GM21786 (cell line): ENCODE measurements around the gene DUS3L.
A peak's percentile ranks its signal among the peaks of the same experiment; 100 is the strongest.

Source experiments
- ATAC-seq: cut with Tn5 transposase; IDR thresholded peaks from one replicate; pipeline ENCODE4 v1.9.1; 2021; ENCODE audit not compliant: unreplicated experiment

Gene DUS3L

GRCh38 chr19:5790559-5791520 lies at the start of gene DUS3L:
Gene DUS3L (minus strand): TSS chr19:5791163. CDS start chr19:5791141, 22 bp downstream.
- ATAC-seq = peak; percentile 85

- no peak for ATAC-seq
These were observed 48.4 kb upstream of the DUS3L start, which contains the start of gene FUT6 for GRCh38 chr19:5839065-5840017. Gene FUT6 (minus strand): TSS chr19:5839702. CDS start chr19:5832567, 7,135 bp downstream.

- no peak for ATAC-seq
These were observed 47.5 kb upstream of the DUS3L start for GRCh38 chr19:5838353-5839064.

GRCh38 chr19:5837761-5838352 lies 46.9 kb upstream of the DUS3L start:
- no peak for ATAC-seq

GRCh38 chr19:5832527-5833216 lies 41.7 kb upstream of the DUS3L start:
- no peak for ATAC-seq

- ATAC-seq = no peak
These were observed 41.1 kb upstream of the DUS3L start for GRCh38 chr19:5832061-5832460.

- no peak for ATAC-seq
These were observed 40.2 kb upstream of the DUS3L start for GRCh38 chr19:5831159-5831558.

- no peak for ATAC-seq
These were observed 38.8 kb upstream of the DUS3L start for GRCh38 chr19:5829567-5830310.

GRCh38 chr19:5828661-5829566 lies 38.0 kb upstream of the DUS3L start:
- ATAC-seq = no peak

GRCh38 chr19:5827891-5828660 lies 37.1 kb upstream of the DUS3L start:
- peak; percentile 66 for ATAC-seq

GRCh38 chr19:5827342-5827890 lies 36.5 kb upstream of the DUS3L start:
- ATAC-seq = no peak

GRCh38 chr19:5826531-5827341 lies 35.8 kb upstream of the DUS3L start:
- ATAC-seq = no peak

GRCh38 chr19:5825178-5825577 lies 34.2 kb upstream of the DUS3L start:
- ATAC-seq = no peak

- ATAC-seq = no peak
These were observed 33.8 kb upstream of the DUS3L start for GRCh38 chr19:5824751-5825150.

- ATAC-seq = no peak
These were observed 32.8 kb upstream of the DUS3L start for GRCh38 chr19:5823579-5824281.
